ENCODE results near the gene RHBDD2.
"Not testable (repeated sequence)": the region's sequence is repeated elsewhere in the genome, so short reads cannot be mapped to it uniquely, and the experiment has no call there.

RHBDD2 gene

DNA sequence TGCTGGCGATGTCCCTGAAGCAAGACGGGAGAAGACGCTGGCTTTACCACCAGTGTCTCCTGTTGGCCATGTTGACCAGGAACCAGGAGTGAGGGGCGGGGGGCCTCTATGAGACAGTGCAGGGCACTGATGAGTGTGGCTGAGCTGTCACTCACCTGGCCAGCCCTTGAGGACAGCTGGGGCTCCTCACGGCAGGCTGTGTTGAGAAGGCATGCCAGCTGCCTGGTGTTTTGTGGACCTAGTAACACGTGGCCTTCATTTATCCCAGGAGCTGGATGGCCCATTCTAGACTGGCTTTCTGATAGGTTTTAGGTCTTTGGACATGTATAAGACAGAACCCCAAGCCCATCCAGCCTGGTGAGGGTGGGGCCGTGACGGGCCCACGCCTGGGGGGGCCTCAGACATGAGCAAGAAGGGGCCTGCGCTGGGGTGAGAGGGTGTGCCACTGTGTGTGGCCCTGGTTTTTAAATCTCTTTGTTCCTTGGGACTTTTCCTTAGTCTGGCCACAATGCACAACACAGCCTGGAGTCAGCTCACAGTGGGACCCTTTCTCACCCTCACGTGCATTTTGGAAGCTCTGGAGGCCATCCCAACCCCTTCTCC lies 10.5 kb downstream of the RHBDD2 start:
- DNase-seq (ENCODE audit: low read depth) = no peak

DNA sequence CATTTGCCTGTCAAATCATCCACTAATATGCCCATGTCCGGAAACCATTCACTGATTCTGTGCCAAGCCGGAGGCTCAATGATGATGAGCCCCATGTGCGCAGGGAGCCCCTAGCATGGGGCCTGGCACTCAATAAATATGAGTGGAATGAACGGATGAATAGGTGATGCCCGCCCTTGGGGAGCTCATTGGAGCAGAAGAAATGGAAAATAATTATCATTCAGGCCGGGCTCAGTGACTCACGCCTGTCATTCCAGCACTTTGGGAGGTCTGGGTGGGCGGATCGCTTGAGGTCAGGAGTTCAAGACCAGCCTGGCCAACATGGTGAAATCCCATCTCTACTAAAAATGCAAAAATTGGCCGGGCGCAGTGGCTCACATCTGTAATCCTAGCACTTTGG lies 11.0 kb downstream of the RHBDD2 start:
- DNase-seq (ENCODE audit: low read depth) = no peak

DNA sequence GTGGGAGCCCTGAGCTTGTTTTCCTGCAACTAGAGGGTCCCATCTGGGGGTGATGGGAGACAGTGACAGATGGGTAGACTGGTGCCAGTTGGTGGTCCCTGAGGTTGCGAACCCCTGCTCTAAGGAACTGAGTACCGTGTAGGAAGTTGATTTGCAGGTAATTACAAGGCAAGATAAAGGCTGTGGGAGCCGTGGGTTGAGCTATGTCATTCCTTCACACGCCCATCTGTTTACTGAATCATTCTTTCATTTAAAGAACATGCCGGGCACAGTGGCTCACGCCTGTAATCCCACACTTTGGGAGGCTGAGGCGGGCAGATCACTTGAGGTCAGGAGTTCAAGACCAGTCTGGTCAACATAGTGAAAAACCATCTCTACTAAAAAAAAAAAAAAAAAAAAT lies 12.4 kb downstream of the RHBDD2 start:
- DNase-seq (ENCODE audit: low read depth) = not testable (repeated sequence)

DNA sequence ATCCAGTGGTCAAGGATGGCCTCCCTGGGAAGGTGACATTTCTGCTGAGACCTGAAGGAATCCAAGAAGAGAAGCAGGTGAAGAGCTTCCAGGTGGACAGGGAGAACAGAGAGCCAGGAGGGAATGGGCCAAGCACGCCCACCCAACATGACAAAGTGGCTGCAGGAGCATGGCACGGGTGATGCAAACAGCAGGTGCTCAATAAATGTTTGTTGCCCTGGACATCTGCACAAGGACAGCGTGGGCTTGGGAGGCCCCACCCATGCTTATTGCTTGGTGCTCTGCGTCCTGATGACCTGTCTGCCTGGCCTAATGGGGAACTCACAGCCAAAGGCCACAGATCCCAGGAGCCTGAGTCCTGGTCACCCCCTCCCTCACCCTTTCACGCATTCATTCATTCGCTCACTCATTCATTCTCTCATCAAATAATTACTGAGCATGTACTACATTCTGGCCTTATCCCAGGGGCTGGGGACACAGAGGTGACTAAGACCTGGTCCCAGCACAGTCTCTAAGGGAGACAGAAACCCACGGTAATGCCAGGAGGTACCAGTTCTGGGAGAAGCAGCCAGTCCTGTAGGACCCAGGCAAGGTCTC lies 13.1 kb downstream of the RHBDD2 start:
- no peak for DNase-seq (ENCODE audit: low read depth)

DNA sequence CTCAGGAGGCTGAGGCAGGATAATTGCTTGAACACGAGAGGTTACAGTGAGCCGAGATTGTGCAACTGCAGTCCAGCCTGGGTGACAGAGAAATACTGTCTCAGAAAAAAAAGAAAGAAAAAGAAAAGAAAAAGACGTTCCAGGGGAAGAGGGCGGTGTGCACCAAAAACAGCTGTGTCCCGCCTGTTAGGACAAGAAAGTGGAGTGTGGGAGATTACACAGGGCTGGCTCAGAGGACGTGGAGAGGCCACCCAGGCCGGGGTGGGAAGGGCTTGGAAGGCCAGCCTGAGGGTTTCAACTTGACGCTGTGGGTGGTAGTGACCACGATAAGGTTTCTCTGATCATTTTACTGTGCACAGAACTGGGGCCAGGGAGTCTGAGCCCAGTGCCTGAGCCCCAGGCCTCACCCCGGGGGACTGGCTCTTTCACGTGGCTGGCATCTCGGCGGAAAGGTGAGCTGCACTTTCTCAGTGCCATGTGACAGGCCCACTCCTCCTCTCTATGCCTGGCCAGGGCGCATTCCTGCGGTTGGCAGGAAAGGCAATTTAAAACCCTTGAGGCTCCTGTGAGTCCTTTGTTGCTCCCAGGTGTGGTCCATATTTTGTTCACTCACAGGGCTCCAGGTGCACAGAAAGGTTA lies 13.9 kb downstream of the RHBDD2 start:
- no peak for DNase-seq (ENCODE audit: low read depth)

DNA sequence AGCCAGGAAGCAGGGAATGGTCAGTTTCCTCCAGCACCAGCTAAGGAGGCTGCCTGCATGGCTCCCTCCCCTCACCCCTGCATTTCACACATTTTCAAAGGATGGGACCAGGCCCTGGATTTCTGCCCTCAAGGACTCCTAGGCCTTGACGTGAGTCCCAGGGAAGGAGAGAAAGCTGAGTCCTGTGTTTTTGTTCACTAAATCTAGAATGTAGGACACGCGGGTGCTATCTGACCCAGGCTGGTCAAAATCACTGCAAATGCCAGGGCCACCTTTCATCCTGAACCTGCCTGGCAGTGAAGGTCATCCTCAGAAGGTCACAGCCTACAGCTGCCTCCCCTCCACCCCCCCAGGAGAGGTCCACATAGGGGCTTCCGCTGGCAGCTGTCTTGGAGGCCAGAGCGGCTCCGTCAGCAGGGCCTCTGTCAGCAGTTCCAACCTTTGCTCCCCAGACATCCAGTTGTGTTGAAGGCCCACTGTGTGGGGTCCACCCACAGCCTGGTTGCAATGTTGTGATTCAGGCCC lies 18.0 kb downstream of the RHBDD2 start:
- DNase-seq (ENCODE audit: low read depth) = no peak

DNA sequence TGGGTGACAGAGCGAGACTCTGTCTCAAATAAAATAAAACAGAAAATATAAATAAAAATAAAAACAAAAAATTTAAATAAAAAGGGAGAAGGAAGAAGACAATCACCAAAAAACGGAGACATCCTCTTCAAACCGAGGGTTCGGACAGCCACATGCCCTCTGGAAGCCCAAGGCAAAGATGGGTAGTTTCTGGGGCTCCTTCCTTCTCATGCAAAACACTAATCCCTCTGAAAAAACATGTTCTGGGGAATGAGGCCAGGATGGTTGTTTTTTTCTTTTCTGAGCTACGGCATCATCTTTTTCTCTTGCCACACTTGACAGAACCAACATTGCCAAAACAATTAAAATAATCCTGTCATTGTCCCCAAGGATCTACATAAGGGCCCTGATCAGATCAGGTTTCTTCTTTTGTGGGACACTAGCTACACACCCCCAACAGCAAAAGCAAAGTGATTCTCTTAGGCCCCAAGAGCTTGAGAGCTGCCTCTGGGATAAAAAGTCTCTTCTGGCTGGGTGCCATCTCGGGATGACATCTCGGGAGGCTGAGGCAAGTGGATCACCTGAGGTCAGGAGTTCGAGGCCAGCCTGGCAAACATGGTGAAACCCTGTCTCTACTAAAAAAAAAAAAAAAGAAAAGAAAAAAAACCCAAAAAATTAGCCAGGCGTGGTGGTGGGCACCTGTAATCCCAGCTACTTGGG lies 21.9 kb downstream of the RHBDD2 start:
- DNase-seq (ENCODE audit: low read depth) = no peak

DNA sequence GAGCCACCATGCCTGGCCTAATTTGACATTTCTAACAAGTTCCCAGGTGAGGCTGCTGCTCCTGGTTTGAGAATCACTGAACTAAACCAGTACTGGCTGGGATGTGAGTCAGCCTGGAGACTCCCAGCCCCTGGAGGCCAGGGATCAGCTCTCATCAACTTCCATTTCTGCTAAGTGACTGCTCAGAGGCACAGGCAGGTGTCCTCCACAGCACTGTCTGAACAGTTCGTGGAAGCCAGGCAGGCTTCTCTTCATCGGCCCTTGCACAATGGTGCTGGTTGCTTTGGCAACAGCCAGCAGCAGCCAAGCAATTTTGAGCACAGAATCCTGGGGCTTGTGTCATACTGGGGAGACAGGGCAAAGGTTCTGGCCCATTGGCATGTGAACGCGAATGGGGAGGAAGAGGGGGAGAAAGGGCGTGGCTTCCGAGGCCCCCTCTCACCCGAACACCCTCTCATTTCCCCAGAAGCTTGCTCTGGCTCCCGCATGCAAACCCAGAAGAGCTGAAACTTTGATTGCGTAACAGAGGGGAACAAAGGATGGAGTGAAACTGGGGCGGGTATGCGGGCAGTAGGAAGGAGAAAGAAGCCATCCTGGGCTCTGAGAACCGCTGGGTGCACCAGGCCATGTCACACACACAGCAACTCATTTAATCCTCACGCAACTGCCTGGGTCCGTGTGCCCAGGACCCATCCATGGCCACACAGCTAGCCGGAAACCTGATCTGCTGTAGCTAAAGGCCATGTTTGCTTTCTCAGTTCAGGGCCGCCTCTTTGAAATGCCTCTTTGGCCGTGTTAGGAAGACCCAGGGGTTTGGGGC lies 27.2 kb downstream of the RHBDD2 start:
- no peak for DNase-seq (ENCODE audit: low read depth)

DNA sequence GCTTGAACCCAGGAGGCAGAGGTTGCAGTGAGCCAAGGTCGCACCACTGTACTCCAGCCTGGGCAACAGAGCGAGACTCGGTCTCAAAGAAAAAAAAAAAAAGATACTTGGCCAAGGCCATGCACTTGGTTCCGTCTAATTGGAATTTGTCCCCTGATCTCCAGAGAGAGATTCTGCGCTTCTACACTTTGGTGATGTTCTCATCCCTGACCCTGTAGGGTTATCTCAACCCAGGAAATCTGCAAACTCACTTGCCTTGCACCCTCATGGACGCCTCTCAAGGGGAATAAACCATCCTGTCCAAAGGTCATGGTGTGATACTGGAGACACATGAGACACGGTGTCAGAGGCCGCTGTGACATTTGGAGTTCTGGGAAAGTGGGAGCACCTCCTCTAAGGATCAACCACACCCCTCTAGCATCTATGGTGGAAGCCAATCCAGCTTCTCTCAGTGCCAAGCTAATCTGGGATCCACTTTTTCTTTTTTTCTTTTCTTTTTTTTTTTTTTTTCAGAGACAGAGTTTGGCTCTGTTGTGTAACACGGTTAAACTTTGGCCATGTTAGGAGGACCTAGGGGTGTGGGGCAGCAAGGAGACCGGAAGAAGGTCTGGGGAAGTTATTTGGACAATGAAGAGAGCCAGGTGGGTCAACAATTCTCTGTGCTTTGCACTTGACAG lies 28.3 kb downstream of the RHBDD2 start:
- no peak for DNase-seq (ENCODE audit: low read depth)

DNA sequence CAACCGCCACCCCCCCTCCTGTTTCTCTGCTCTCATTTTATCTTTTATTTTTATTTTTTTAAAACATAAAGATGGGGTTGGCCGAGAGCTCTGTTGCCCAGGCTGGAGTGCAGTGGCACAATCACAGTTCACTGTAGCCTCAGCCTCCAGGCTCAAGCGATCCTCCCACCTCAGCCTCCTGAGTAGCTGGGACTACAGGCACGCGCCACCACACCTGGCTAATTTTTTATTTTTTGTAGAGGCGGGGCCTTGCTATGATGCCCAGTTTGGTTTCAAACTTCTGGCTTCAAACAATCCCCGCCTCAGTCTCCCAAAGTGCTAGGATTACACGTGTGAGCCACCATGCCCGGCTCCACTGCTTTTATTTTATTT lies 28.8 kb downstream of the RHBDD2 start:
- not testable (repeated sequence) for DNase-seq (ENCODE audit: low read depth)

DNA sequence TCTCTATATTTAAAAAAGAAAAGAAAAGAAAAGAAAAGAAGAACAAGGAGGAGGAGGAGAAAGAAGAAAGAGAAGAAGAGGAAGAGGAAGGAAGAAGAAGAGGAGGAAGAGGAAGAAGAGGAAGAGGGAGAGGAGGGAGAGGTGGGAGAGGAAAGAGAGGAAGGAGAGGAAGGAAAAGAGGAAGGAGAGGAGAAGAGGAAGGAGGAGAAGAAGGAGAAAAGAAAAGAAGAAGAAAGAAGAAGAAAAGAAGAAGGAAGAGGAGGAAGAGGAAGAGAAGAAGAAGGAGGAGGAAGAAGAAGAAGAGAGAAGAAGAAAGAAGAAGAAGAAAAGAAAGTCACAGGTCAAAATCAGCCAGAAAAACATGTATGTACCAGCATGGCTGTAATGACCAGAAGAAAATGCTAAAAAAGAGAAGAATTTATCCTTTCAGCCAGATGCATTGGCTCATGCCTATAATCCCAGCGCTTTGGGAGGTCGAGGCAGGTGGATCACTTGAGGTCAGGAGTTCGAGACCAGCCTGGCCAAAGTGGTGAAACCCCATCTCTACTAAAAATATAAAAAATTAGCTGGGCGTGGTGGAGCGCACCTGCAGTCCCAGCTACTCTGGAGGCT lies 30.8 kb downstream of the RHBDD2 start:
- no peak for DNase-seq (ENCODE audit: low read depth)

DNA sequence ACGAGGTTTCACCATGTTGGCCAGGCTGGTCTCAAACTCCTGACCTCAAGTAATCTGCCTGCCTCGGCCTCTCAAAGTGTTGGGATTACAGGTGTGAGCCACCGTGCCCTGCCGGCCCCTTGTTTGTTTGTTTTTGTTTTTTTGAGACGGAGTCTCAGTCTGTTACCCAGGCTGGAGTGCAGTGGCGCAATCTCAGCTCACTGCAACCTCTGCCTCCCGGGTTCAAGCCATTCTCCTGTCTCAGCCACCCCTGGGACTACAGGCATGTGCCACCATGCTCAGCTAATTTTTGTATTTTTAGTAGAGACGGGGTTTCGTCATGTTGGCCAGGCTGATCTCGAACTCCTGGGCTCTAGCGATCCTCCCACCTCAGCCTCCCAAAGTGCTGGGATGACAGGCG lies 32.4 kb downstream of the RHBDD2 start:
- DNase-seq (ENCODE audit: low read depth) = not testable (repeated sequence)

DNA sequence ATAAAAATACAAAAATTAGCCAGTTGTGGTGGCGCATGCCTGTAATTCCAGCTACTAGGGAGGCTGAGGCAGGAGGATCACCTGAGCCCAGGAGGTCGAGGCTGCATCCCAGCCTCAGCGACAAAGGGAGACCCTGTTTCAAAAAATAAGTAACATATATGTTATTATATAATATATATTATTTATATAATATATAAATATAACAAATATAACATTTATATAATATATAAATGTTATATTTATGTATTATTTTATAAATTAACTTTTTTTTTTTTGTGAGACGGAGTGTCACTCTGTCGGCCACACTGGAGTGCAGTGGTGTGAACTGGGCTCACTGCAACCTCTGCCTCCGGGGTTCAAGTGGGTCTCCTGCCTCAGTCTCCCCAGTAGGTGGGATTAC lies 34.6 kb downstream of the RHBDD2 start:
- no peak for DNase-seq (ENCODE audit: low read depth)

DNA sequence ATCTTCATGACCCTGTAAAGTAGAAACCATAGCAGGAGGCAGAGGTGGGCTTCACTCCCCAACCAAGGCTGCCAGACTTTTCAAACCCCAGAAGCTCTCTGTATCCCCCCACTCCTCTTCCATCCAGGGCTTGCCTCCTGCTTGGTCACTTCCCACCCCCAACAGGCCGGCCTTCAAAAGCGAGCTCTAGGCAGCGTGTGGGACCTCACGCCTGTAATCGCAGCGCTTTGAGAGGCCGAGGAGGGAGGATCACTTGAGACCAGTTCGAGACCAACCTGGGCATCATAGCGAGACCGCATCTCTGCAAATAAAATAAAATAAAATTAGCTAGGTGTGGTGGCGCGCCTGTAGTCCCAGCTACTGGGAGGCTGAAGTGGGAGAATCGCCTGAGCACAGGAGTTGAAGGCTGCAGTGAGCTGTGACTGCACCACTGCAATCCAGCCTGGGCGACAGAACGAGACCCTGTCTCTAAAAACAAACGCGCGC lies 35.4 kb downstream of the RHBDD2 start:
- DNase-seq (ENCODE audit: low read depth) = no peak

DNA sequence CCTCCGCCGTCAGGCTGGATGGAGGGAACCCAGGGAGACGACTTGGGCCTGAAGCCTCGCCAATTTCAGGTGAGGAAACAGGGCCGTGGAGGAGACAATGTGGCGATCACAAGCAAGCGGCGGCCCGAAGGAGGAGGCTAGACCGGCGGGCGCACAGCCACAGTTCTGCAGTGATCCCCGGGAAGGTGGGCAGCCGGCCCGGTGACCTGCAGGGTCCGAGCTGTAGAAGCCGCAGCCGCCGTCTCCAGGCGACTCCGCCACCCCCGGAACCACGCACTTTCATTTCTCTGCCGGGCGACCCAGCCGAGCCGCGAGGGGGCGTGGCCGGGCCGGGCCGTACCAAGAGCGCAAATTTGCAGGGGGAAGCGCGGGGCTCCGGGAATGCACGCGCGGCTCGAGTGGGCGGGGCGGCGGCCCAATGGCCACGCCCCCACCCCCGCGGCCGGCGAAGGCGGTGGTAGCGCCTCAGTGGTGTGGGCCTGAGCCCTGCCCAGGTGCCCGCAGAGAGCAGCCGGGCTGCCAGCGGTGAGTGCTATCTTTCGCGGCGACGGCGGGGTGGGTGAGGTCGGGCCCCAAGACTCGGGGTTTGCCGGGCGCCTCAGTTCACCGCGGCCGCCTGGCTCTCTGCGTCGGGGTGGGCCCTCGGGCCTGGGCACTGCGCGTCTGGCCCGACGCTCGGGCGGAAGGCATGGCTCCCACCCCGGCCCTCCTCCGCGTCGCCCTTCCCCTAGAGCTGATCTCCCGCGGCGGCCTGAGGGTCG lies 36.0 kb downstream of the RHBDD2 start, which contains the start of gene POR:
Gene POR (plus strand): TSS at position 501 of the 761 bp plus-strand sequence. CDS start 38,847 bp downstream, outside the sequence.
- DNase-seq (ENCODE audit: low read depth) = peak; percentile 92

DNA sequence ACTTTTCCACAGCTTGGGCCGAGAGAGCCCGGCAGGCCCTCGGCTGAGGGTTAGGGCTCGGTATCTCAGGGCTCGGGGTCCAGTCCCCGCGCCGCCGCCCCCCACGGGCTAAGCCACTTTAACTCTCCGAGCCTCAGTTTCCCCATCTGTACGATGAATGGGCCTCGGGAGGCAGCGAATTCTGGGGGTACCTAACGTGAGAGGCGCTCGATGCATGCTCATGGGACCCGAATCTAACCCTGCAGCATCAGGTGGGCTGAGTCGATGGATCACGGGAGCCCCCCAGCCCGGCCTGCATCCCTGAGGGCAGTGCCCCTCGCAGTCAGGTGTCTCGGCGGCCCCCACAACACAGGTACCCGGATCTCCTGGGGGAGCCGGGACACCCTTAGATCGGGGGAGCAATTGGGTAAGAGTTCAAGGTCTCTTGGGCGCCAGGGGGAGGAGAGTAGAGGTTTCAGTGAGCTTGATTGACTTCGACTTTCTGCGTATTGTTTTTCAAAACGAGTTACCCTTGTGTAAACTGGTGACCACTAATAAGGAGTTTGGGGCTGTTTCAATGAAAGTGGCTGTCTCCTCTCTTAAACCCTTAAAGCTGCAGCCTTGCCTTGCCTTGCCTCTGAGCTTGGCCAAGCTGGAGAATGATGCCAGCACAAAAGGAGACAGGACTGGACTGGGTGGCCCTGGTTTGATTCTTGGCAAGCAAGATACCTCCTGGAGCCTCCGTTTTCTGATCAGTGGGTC lies 36.8 kb downstream of the RHBDD2 start:
- no peak for DNase-seq (ENCODE audit: low read depth)

DNA sequence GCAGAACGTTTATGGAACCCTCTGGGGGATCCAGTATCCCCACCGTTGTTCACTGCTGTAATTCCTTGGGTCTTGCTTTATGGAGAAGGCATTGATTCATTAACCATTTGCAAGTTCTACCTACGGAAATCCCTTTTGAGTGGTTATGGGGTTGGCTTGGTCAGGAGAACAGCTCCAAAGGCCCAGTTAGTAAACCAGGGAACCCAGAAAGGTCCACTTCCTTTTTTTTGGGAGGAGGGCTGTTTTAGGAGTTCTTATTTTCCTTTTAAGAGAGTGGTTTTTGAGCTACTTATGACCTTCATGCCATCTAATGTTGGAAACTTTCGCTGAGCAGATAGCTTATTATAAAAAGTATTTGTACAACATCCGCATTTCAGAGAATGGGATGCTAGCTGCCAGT lies 37.4 kb downstream of the RHBDD2 start:
- no peak for DNase-seq (ENCODE audit: low read depth)

DNA sequence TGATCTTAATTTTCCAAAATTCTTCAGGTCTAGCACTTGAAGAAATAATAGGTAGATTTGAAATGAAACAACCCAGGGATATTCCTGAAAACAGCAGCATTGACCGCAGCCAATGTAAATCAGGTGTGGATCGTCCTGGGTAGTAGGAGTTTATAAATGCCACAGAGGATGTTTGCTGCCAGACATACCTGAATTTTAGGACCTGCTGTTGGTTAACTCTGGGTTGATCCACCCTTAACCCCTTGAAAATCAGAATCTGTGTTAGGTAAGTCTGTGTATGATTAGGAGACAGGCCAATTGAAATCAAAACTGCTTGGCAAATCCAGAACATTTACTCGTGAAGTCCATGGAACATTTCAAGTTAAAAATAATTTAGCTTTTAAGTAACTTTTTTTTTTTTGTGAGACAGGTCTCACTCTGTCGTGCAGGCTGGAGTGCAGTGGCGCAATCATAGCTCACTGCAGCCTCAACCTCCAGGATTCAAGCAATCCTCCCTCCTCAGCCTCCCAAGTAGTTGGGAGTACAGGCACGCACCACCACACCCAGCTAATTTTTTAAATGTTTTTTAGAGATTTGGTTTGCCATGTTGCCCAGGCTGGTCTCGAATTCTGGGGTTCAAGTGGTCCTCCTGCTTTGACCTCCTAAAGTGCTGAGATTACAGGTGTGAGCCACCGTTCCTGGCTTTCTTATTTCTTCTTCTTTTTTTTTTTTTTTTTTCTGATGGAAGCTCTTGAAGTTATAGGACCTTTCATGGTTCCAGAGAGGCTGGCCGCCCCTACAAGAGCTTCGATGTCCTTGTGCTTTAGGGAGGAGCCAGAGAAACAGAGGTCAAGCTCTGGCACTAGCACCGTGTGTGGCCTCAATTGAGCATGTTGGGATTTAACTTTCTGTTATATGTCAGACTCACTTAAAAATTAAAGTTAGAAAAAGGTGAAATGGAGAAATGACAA lies 38.1 kb downstream of the RHBDD2 start:
- DNase-seq (ENCODE audit: low read depth) = no peak
